Mesangial cell (primary cell): Measurements from ENCODE around the gene LRRC66. TPM values are rescaled to one million over a fixed set of nuclear protein-coding genes. Genes with fewer than 3 reads are reported as not detected.

Experiments used
- total RNA-seq: library from RNA; depleted of rRNA; stranded (reverse); fragments of >200 nt; gene quantifications from 2 replicates; pipeline ENCODE4 v1.2.3, GENCODE V29; 2015

LRRC66 gene
- 0.13 TPM in 1 of 2 replicates, not detected in the other for total RNA-seq

GRCh38 chr4:52019936-52020657 lies at the start of gene LRRC66:
TSS of gene LRRC66 (minus strand) at chr4:52020363. CDS start at chr4:52017613, 2,750 bp downstream.

GRCh38 chr4:52051213-52051614 lies 31.1 kb upstream of the LRRC66 start, which contains the start of gene SPATA18:
TSS of gene SPATA18 (plus strand) at chr4:52051304. CDS start at chr4:52051705, 401 bp downstream.

DNA sequence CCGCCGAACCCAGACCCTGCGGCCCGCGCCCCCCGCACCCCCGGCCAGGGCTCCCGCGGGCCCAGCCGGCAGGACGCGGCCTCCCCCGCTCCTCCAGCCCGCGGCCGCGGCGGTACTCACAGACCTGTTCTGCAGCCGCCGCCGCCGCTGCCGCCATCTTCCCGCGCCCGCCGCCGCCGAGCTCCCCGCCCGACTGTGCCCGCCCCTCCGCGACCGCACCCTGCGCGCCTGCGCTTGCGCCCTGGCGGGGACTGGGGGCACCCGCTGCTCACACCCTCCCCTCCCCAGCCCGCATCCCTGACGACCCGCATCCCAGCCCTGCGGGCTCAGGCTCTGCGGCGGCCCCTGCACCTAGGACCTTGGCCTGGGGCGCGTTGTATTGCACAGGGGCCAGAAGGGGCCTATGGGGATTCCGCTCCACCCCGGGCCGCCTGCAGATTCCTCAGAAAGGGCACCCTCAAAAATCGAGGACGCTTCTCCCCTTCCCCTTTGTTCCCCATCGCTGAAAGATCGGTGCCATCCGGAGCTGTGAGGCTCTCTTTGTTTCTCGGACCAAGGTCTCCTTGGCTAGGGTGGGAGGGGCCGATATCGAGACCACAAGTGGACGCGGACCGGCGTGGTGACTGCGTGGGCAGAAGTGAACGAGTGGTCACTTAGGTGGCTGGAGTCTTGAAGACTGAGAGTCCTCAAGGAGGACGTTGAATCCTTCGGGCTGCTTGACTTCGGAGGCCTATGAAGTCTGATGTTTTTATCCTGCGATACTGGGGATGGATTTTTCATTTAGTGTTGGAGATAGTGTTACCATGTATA lies 18.1 kb upstream of the LRRC66 start, which contains the start of gene SGCB:
SGCB (minus strand) TSS at position 197 of the 810 bp plus-strand sequence; CDS start at position 157, 40 bp downstream.

Other genes with a start within 250 kb of the LRRC66 start
- gene DCUN1D4, start 177.2 kb downstream of the LRRC66 start, total RNA-seq, result 12.8 and 18.3 TPM in 2 replicates
- 16.9 and 19.6 TPM in 2 replicates for gene SGCB, start 17.9 kb upstream of the LRRC66 start, total RNA-seq
- gene SPATA18, start 30.9 kb upstream of the LRRC66 start, total RNA-seq, result 4.6 and 8.1 TPM in 2 replicates